Measurements from ENCODE around the gene RPIA. TPM values are rescaled to one million over a fixed set of nuclear protein-coding genes. Genes with fewer than 3 reads are reported as not detected.

Gene RPIA
- total and polyA plus RNA-seq, 2 of the 4 experiments (the other 2 are of a cell fraction) = 4.1 to 8.6 TPM

- TF ChIP-seq CTCF (conservative IDR thresholded peaks at IDR 0.05; ENCODE audit: low read depth, low read length) (no peak), CEBPB (IDR thresholded peaks at IDR 0.05; ENCODE audit: low read depth, low read length) (no peak), RAD21 (IDR thresholded peaks at IDR 0.05; ENCODE audit: low read length) (no peak)
Observed at GRCh38 chr2:88692187-88692586, 714 bp downstream of the RPIA start (continued).

GRCh38 chr2:88693911-88694414, 2.5 kb downstream of the RPIA start:
- no peaks in the 10 kb centered on the region for H4K20me1 ChIP-seq (ENCODE audit: insufficient read depth, low read length)
- no TSS peak for BruUV-seq (replicated peaks)
- H3K4me1 ChIP-seq (ENCODE audit: control insufficient read depth, insufficient read depth, low read length) = peaks cover 2% of the 10 kb centered on the region; the same call in 1 of the 2 replicates
- 80% methylated on average over 2 of the region's 3 CpGs; no CpG with 5 or more reads in 1 of the 2 experiments for WGBS, 2 experiments (ENCODE audit: extremely low coverage in 2 of 2, insufficient read length in 1 of 2)
- H3K27ac ChIP-seq (ENCODE audit: insufficient read depth, low read length) = no peak overlapping the region
- H2AK5ac ChIP-seq (ENCODE audit: low read depth, low read length) = no peak overlapping the region
- no peak overlapping the region for H3K14ac ChIP-seq (replicated peaks; ENCODE audit: low read depth, low read length)
- DNase-seq (no peak), ATAC-seq (ENCODE audit: low read depth) (no peak)
- H4K91ac ChIP-seq (ENCODE audit: insufficient read depth, low read depth, low read length) = no peak overlapping the region
- H3K4ac ChIP-seq (ENCODE audit: low read depth, low read length) = no peak overlapping the region
- H2AK9ac ChIP-seq (replicated peaks; ENCODE audit: low read depth, low read length, poor library complexity) = no peak overlapping the region
- ChIA-PET CTCF (no interaction called here), POLR2A (ENCODE audit: unreplicated experiment) (no interaction called here)
- no peak overlapping the region for H3K56ac ChIP-seq (ENCODE audit: extremely low read depth, insufficient read depth, low read length)
- H4K5ac ChIP-seq (ENCODE audit: low read depth, low read length) = no peak overlapping the region
- no peak overlapping the region for H2BK15ac ChIP-seq (ENCODE audit: low read depth, low read length)
- no peak overlapping the region for H2BK120ac ChIP-seq (ENCODE audit: low read depth, low read length)
- H3K9me1 ChIP-seq (ENCODE audit: insufficient read depth, low read length) = peaks cover 16% of the 10 kb centered on the region
- no peak overlapping the region for H3K4me3 ChIP-seq (ENCODE audit: insufficient read depth, low read depth, low read length)
- H2BK20ac ChIP-seq (ENCODE audit: low read depth, low read length) = no peak overlapping the region
- H3K36me3 ChIP-seq (ENCODE audit: control insufficient read depth, insufficient read depth, low read length) = no peaks in the 10 kb centered on the region
- no peak overlapping the region for H2BK5ac ChIP-seq (ENCODE audit: low read depth, low read length, poor library complexity, severe bottlenecking)
- H3K79me1 ChIP-seq (ENCODE audit: low read depth in 1 of 2, low read length in 2 of 2) = peaks cover 46 to 63% of the 10 kb centered on the region in 2 experiments
- no peak overlapping the region for H3K4me2 ChIP-seq (ENCODE audit: low read depth, low read length)
- dilution Hi-C loops (cut with HindIII; ENCODE audit: low sequenced_read_pairs, unreplicated experiment) = no loop called here
- H2AFZ ChIP-seq (replicated peaks; ENCODE audit: low read length, poor library complexity) = no peak overlapping the region
- no peak overlapping the region for H4K8ac ChIP-seq (ENCODE audit: low read depth in 2 of 2, low read length in 2 of 2)
- in situ Hi-C loops (cut with MboI; ENCODE audit: low sequenced_read_pairs) = no loop called here
- H3K23ac ChIP-seq (ENCODE audit: low read depth, low read length) = no peak overlapping the region
- intact Hi-C loops (cut with micrococcal nuclease) = no loop called here
- no peak overlapping the region for H3K9ac ChIP-seq (ENCODE audit: low read depth, low read length)
- no peaks in the 10 kb centered on the region for H3K9me3 ChIP-seq (ENCODE audit: control insufficient read depth, insufficient read depth, low read length)
- no peaks in the 10 kb centered on the region for H3K27me3 ChIP-seq (ENCODE audit: control insufficient read depth, insufficient read depth, low read length)
- H3K18ac ChIP-seq (ENCODE audit: low read depth, low read length) = no peak overlapping the region
- no peak for TF ChIP-seq RAD21 (IDR thresholded peaks at IDR 0.05; ENCODE audit: low read length)
- no peak for TF ChIP-seq ELK1 (IDR thresholded peaks at IDR 0.05; ENCODE audit: borderline replicate concordance, low read depth, low read length)
- TF ChIP-seq CEBPB (IDR thresholded peaks at IDR 0.05; ENCODE audit: low read depth, low read length) = no peak
- TF ChIP-seq RCOR1 (IDR thresholded peaks at IDR 0.05; ENCODE audit: insufficient replicate concordance, low read length) = no peak
- no peak for TF ChIP-seq MAZ (IDR thresholded peaks at IDR 0.05; ENCODE audit: borderline replicate concordance, low read depth, low read length)
- TF ChIP-seq SMC3 (IDR thresholded peaks at IDR 0.05; ENCODE audit: low read depth, low read length) = no peak
- no peak for TF ChIP-seq FOS (IDR thresholded peaks at IDR 0.05; ENCODE audit: low read depth, low read length)
- TF ChIP-seq BHLHE40 (IDR thresholded peaks at IDR 0.05; ENCODE audit: low read depth, low read length) = no peak
- no peak for TF ChIP-seq MXI1 (IDR thresholded peaks at IDR 0.05; ENCODE audit: borderline replicate concordance, low read depth, low read length)
- TF ChIP-seq POLR2A (IDR thresholded peaks at IDR 0.05; ENCODE audit: low read depth, low read length) = no peak
- no peak for TF ChIP-seq USF2 (IDR thresholded peaks at IDR 0.05; ENCODE audit: low read depth, low read length)
- no peak for TF ChIP-seq MAFK (IDR thresholded peaks at IDR 0.05; ENCODE audit: low read depth, low read length)
